GM18517 (cell line): ENCODE data around the gene TOMM34.

Experiments used
- ATAC-seq: cut with Tn5 transposase; IDR thresholded peaks from one replicate; pipeline ENCODE4 v1.9.1; 2021; ENCODE audit warnings: mild to moderate bottlenecking, moderate library complexity; ENCODE audit not compliant: unreplicated experiment

Gene TOMM34

GRCh38 chr20:44963325-44964215 lies 3.4 kb upstream of the TOMM34 start:
- no peak for ATAC-seq

DNA sequence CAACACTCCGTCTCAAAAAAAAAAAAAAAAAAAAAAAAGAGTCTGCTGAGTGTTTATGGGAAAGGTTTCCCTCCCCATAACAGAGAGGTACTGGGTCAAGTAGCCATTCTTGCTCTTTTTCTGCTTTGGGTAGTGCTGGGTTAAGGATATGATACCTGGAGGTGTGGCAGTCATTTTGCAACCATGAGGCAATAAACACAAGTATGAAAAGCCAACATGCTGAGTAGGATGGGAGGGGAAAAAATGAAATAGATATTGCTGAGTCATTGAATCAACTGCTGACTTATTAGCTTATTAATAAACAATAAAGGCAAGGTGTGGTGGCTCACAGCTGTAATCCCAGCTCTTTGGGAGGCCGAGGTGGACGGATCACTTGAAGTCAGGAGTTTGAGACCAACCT lies 2.3 kb upstream of the TOMM34 start:
- ATAC-seq = no peak

- ATAC-seq = no peak
Observed at GRCh38 chr20:44961870-44962267, 1.7 kb upstream of the TOMM34 start.

- no peak for ATAC-seq
Observed at GRCh38 chr20:44961011-44961869, 1.0 kb upstream of the TOMM34 start.

DNA sequence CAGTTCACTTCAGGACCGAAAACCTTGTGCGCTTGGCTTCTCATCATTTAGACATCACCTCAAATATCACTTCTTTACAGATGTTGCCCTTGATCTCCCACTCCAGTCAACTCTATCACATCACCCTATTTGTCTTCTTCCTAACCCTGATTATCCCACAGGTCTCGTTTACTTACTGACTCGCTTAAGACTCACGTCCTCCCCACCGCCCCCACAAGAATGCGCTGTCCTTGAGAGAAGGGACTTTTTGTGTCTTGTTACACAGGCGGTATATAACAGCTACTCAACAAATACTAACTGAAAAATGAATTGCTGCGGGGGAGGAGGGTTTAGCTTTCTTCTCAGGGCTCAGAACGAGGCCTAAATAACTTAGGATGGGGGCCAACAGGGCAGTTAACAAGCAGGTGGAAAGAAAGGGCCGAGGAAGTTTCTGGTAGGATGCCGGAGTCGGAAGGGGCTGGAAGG lies 527 bp downstream of the TOMM34 start:
- ATAC-seq = no peak

GRCh38 chr20:44959082-44959637 lies 1.0 kb downstream of the TOMM34 start:
- ATAC-seq = no peak

DNA sequence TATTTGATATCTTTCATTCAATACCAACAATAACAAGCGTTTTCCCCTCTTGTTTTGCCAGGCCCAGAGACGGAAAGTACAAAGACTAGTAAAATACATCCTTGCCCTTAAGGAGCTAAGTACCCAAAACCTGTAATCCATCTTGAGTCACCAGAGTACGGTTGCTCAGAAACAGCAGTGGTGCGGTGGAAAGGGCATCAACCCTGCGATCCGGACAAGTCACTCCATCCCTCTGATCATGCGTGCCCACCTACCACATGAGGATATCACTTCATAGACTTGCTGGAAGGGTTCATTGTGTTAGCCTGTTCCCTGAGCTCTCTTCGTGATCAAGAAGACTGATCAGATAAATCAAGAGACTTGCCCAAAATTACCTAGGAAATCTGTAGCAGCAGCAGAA lies 1.9 kb downstream of the TOMM34 start:
- ATAC-seq = no peak

GRCh38 chr20:44956410-44956809 lies 3.8 kb downstream of the TOMM34 start:
- ATAC-seq = no peak

DNA sequence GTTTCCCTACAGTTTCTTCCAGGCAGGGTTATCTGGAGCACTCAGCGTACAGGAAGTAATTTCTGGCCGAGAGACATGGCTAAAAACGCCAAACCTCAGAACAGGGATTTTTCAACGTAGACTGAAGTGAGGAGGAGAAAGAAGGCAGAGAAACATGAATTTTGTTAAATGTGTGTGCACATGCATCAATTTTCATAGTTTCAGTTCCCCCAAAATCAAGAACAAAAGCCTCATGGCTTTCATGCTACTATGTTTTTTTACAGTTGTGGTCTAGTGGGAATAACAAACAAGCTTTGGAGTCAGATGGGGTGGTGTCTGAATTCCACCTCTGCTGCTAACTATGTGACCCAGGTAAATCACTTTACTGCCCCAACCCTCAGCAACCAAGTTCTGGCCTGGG lies 4.9 kb downstream of the TOMM34 start:
- no peak for ATAC-seq

- ATAC-seq = no peak
Observed at GRCh38 chr20:44954211-44954610, 6.0 kb downstream of the TOMM34 start.

GRCh38 chr20:44952731-44953130 lies 7.5 kb downstream of the TOMM34 start:
- ATAC-seq = no peak

DNA sequence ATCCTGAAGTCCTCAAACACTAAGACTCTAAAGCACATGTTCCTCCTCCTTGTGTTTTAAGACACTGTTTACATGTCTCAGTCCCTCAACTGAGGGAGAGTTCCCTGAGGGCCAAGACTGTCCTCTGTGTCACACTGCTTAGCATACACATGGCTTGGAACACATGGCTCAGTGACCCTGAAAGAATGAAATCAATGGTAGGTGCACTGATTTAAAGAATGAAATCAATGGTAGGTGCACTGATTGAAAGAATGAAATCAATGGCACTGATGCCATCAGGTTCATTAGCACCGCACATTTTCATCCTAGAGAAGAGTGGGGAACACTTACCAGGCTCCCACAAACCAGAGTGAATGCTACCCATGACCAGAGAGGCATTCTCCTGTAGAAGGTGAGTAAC lies 9.8 kb downstream of the TOMM34 start:
- ATAC-seq = no peak

GRCh38 chr20:44948513-44948912 lies 11.7 kb downstream of the TOMM34 start:
- no peak for ATAC-seq

DNA sequence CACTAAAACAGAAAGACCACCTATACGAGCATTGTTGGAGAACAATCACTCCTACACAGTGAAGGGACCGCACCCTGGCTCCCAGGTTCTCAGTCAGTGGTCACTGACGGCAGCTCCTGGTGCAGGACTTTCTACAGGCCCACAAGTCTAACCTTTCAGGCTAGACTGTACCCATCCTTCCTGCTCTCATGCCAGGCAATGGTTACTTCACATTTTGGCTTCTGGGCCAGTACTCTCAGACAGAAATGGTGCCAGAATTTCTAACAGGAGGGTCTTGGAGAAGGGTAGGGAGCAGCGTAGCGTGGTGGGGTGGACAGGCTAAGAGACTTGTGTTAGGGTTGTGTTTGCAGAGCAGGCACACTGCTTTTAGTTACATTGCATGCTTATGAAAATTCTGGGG lies 12.1 kb downstream of the TOMM34 start:
- ATAC-seq = no peak

DNA sequence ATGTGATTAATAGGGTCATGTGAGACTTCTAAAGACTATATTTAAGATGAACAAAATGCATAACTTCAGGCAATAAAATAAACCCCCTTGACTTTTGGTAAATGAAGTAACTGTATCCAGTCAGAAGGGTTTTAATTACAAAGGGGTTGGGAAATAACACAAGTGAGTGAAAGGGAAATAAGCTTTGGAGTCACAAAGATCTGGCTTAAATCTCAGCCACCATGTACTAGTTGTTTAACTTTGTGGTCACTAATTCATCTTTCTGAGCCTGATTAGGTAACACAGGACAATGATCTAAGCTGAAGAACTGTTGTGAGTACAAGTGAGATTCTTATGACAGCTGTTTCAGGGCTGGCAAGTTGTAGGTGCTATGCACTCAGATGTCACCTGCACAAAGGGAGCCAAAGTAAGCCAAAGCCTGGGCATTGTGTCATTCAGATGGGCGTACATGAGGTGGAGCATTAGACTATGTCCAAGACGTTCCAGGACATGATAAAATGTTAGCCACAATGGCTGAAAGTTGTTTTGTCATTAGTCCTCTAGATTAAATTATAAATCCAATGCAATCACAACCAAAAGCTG lies 13.8 kb downstream of the TOMM34 start:
- no peak for ATAC-seq

DNA sequence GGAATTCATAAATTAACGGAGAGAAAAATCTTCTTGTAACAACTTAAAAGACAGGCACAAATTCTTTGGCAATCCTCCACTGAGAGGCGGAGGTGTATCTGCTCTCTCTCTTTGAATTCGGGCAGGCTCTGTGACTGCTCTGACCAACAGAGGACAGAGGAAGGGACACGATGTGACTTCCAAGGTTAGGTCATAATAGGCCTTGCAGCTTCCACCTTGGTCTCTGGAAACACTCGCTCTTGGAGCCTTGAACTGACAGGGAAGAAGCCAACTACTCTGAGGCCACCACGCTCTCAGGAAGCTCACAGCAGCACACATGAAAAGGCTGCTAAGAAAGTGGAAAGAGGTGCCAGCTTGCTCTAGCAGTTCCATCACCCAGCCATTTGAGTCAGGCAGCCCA lies 14.9 kb downstream of the TOMM34 start:
- no peak for ATAC-seq

- no peak for ATAC-seq
Observed at GRCh38 chr20:44943828-44944227, 16.4 kb downstream of the TOMM34 start.

DNA sequence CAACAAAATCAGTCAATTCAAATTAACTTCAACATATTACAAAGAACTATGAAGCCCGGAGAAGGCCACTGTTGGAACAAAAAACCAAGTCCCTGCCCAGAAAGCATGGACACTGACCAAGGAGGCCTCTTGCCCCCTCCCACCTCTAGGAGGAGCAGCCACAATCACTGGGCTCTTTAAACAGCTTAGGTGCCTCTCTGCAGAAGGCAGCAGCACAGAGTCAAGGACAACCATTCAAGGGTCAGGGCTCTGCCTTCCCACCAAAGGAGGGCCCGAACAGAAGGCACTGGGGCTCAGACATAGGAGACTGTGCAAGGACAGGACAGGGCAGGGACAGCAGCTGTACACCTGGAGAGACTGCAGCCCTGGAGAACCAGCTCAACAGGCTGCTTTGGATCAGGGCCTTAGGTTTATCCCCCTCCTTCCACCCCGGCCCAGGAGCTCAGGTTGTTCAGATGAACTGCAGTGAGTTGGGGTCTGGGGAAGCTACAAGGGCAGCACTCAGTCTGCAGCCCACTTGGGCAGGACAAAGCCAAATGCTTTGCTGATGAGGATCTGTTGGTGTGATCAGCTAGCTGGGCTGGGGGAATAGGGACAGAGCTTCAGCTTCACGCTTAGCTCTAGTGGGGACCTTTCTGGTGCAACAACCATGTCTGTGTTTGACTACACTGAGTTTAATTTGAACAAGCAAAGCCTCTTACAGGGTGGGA lies 17.8 kb downstream of the TOMM34 start:
- ATAC-seq = no peak

DNA sequence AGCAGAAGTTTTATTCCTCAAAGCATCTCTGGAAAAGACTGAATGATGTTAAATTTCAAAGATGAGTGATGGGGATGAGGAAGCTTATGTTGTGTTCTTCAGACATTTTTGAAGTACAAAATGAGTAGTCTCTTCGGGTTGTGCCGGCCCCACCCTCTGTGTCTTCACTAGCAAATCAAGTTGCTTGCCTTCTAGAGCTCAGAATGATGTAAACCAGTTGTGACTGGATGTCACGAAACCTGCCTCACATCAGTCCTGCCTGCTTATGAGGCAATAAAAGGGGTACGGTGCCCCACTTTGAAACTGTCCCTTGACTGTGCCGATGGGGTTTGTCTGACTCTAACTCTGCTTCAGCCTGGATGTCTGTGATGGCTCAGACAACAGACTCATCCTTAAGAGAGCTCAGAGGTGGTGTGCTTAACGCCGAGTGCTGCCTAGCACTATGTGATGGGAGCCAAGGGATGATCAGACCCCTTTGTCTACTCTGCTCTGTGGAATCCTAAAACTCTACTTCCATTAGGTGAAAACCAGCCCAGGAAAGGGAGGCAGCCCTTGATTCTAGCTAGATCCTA lies 19.0 kb downstream of the TOMM34 start:
- no peak for ATAC-seq

- ATAC-seq = no peak
Observed at GRCh38 chr20:44938637-44939036, 21.6 kb downstream of the TOMM34 start.
